Measurements from ENCODE around the gene SLC35F3.

The SLC35F3 gene

DNA sequence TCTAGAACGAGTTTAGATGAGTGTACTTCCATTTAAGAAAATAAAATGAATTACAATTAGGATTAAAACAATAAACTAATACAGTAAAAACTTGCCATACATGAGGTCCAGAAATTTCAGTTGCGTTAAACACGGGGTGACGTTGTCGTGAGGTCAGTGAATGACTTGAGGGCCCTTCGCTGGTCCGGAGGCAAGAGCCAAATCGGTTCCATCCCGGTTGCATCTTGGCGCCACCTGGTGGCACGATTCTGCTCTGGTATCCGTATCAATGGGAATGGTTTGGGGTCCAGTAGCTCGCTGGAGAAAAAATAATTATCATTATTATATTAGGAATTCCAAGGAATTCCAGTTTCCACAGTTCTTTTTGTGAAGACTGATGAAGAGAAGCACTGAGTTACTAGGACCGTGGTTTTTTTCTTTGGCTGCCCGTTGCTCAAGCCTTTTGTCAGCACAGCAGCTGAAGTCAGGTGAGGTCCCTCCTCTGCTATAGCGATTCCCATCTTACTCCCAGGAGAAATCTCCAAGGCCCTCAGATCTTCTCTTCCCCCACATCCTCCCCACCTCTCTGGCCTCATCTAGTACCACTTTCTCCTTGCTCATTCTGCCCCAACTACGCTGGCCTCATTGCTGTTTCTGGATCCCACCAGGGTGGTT, 161.4 kb downstream of the SLC35F3 start:
- no CpG with 5 or more reads among the region's 17 CpGs for WGBS, 2 donors (ENCODE audit: extremely low coverage in 2 of 2, insufficient read length in 2 of 2, insufficient replicate concordance in 1 of 2)

GRCh38 chr1:234067581-234068337, 163.3 kb downstream of the SLC35F3 start:
- Histone ChIP-seq H3K79me1 (ENCODE audit: low read depth, low read length) (no peaks in the 10 kb centered on the region), H2BK15ac (ENCODE audit: low read length) (no peak overlapping the region), H4K91ac (ENCODE audit: low read depth, low read length, poor library complexity) (no peak overlapping the region), H3K4me3 (ENCODE audit: low read length in 2 of 2) (no peak overlapping the region), H3K14ac (ENCODE audit: low read length) (no peak overlapping the region), H2AFZ (ENCODE audit: low read length) (no peak overlapping the region), H3K36me3 (replicated peaks in 1 of 2; ENCODE audit: control insufficient read depth in 2 of 2, insufficient read depth in 2 of 2, low read length in 2 of 2) (peaks cover 0 to 1% of the 10 kb centered on the region in 2 donors), H3K4me2 (ENCODE audit: insufficient read depth, low read length, poor library complexity, severe bottlenecking) (no peak overlapping the region), H3K23ac (ENCODE audit: low read depth, low read length, poor library complexity) (no peak overlapping the region), H2AK5ac (ENCODE audit: low read depth, low read length) (no peak overlapping the region), H3K9me3 (replicated peaks in 1 of 2; ENCODE audit: control insufficient read depth in 2 of 2, insufficient read depth in 1 of 2, low read depth in 1 of 2, low read length in 2 of 2) (no peaks in the 10 kb centered on the region), H2BK120ac (ENCODE audit: low read depth, low read length) (no peak overlapping the region), H3K4me1 (ENCODE audit: control insufficient read depth in 2 of 2, insufficient read depth in 1 of 2, low read depth in 1 of 2, low read length in 2 of 2) (peaks cover 0 to 2% of the 10 kb centered on the region in 2 donors), H3K18ac (ENCODE audit: low read length) (no peak overlapping the region), H2BK12ac (ENCODE audit: low read length) (no peak overlapping the region), H2BK5ac (ENCODE audit: low read length) (no peak overlapping the region), H3K27me3 (ENCODE audit: control insufficient read depth in 3 of 3, insufficient read depth in 3 of 3, low read depth in 1 of 3, low read length in 3 of 3) (peaks cover 0 to 2% (median 0%) of the 10 kb centered on the region in 3 experiments), H4K8ac (ENCODE audit: low read depth, low read length) (no peak overlapping the region), H3K4ac (ENCODE audit: low read length) (no peak overlapping the region), H3K27ac (replicated peaks; ENCODE audit: low read length) (no peak overlapping the region), H3K9ac (ENCODE audit: low read depth, low read length, poor library complexity) (no peak overlapping the region)
- DNase-seq (ENCODE audit: low spot score) = no peak
- WGBS, 2 donors (ENCODE audit: extremely low coverage in 2 of 2, insufficient read length in 2 of 2, insufficient replicate concordance in 1 of 2) = no CpG with 5 or more reads among the region's 8 CpGs

More for the DNA sequence above, 161.4 kb downstream of the SLC35F3 start:
- Histone ChIP-seq H3K79me1 (ENCODE audit: low read depth, low read length) (no peaks in the 10 kb centered on the region), H2AK5ac (ENCODE audit: low read depth, low read length) (no peak overlapping the region), H3K14ac (ENCODE audit: low read length) (no peak overlapping the region), H3K18ac (ENCODE audit: low read length) (no peak overlapping the region), H3K4me1 (ENCODE audit: control insufficient read depth in 2 of 2, insufficient read depth in 1 of 2, low read depth in 1 of 2, low read length in 2 of 2) (peaks cover 0 to 2% of the 10 kb centered on the region in 2 donors), H4K8ac (ENCODE audit: low read depth, low read length) (no peak overlapping the region), H2BK120ac (ENCODE audit: low read depth, low read length) (no peak overlapping the region), H3K4me2 (ENCODE audit: insufficient read depth, low read length, poor library complexity, severe bottlenecking) (no peak overlapping the region), H3K27ac (replicated peaks; ENCODE audit: low read length) (no peak overlapping the region), H3K23ac (ENCODE audit: low read depth, low read length, poor library complexity) (no peak overlapping the region), H3K27me3 (ENCODE audit: control insufficient read depth in 3 of 3, insufficient read depth in 3 of 3, low read depth in 1 of 3, low read length in 3 of 3) (peaks cover 0 to 2% (median 0%) of the 10 kb centered on the region in 3 experiments), H4K91ac (ENCODE audit: low read depth, low read length, poor library complexity) (no peak overlapping the region), H3K9me3 (replicated peaks in 1 of 2; ENCODE audit: control insufficient read depth in 2 of 2, insufficient read depth in 1 of 2, low read depth in 1 of 2, low read length in 2 of 2) (peaks cover 0 to 2% of the 10 kb centered on the region in 2 donors), H3K36me3 (replicated peaks in 1 of 2; ENCODE audit: control insufficient read depth in 2 of 2, insufficient read depth in 2 of 2, low read length in 2 of 2) (peaks cover 0 to 1% of the 10 kb centered on the region in 2 donors), H2BK12ac (ENCODE audit: low read length) (no peak overlapping the region), H2BK5ac (ENCODE audit: low read length) (no peak overlapping the region), H3K9ac (ENCODE audit: low read depth, low read length, poor library complexity) (no peak overlapping the region), H3K4ac (ENCODE audit: low read length) (no peak overlapping the region), H2AFZ (ENCODE audit: low read length) (no peak overlapping the region), H2BK15ac (ENCODE audit: low read length) (no peak overlapping the region), H3K4me3 (ENCODE audit: low read length in 2 of 2) (no peak overlapping the region)
- DNase-seq (ENCODE audit: low spot score) = peak; percentile 65

DNA sequence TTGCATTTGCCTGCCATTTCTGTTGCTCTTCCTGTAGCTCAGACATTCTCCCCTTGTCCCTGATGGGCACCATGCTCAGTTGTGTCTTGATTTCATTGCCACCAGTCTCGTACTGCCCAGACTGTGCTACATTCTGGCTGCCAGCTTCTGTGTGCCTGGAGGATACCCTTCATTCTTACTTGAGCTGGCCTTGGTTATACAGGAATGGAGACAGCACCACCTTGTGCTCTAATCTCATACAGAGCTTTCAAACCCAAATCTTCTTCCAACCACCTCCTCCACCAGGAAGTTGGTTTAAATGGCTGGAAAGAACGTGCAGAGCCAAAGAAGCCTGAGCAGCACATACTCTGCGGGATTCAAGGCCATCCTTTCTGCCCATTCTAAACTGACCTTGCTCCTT, 165.3 kb downstream of the SLC35F3 start:
- Histone ChIP-seq H4K8ac (ENCODE audit: low read depth, low read length) (no peak overlapping the region), H3K23ac (ENCODE audit: low read depth, low read length, poor library complexity) (no peak overlapping the region), H3K4me3 (ENCODE audit: low read length in 2 of 2) (no peak overlapping the region), H3K4me2 (ENCODE audit: insufficient read depth, low read length, poor library complexity, severe bottlenecking) (no peak overlapping the region), H2BK12ac (ENCODE audit: low read length) (no peak overlapping the region), H2AFZ (ENCODE audit: low read length) (no peak overlapping the region), H3K27ac (replicated peaks; ENCODE audit: low read length) (no peak overlapping the region), H3K27me3 (ENCODE audit: control insufficient read depth in 3 of 3, insufficient read depth in 3 of 3, low read depth in 1 of 3, low read length in 3 of 3) (peaks cover 0 to 2% (median 0%) of the 10 kb centered on the region in 3 experiments), H3K36me3 (replicated peaks in 1 of 2; ENCODE audit: control insufficient read depth in 2 of 2, insufficient read depth in 2 of 2, low read length in 2 of 2) (peaks cover 0 to 1% of the 10 kb centered on the region in 2 donors), H3K9ac (ENCODE audit: low read depth, low read length, poor library complexity) (no peak overlapping the region), H3K18ac (ENCODE audit: low read length) (peak overlapping the region; percentile 21), H3K14ac (ENCODE audit: low read length) (no peak overlapping the region), H3K79me1 (ENCODE audit: low read depth, low read length) (no peaks in the 10 kb centered on the region), H2AK5ac (ENCODE audit: low read depth, low read length) (no peak overlapping the region), H3K4me1 (ENCODE audit: control insufficient read depth in 2 of 2, insufficient read depth in 1 of 2, low read depth in 1 of 2, low read length in 2 of 2) (peaks cover 0 to 10% of the 10 kb centered on the region in 2 donors), H3K4ac (ENCODE audit: low read length) (no peak overlapping the region), H2BK15ac (ENCODE audit: low read length) (no peak overlapping the region), H4K91ac (ENCODE audit: low read depth, low read length, poor library complexity) (no peak overlapping the region), H2BK120ac (ENCODE audit: low read depth, low read length) (no peak overlapping the region), H3K9me3 (replicated peaks in 1 of 2; ENCODE audit: control insufficient read depth in 2 of 2, insufficient read depth in 1 of 2, low read depth in 1 of 2, low read length in 2 of 2) (no peaks in the 10 kb centered on the region), H2BK5ac (ENCODE audit: low read length) (no peak overlapping the region)
- no CpG with 5 or more reads among the region's 3 CpGs for WGBS, 2 donors (ENCODE audit: extremely low coverage in 2 of 2, insufficient read length in 2 of 2, insufficient replicate concordance in 1 of 2)
- no peak for DNase-seq (ENCODE audit: low spot score)

DNA sequence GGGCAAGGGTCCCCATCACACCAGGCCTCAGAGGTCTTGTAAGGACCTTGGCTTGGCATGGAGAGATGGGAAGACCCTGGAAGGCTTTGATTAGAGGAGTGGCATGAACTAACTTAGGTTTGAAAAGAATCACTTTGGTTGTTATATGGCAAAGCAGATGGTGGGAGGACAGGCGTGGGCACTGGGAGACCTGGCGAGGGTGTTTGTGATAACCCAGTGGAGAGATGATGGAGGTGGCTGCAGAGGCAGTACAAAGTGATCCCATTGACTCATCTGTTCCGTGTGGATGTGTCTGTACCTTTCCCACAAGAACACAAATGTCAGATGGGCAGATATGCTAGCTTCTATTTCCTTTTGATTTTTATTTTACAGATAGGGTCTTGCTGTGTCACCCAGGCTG, 168.3 kb downstream of the SLC35F3 start:
- peaks cover 0 to 9% of the 10 kb centered on the region in 2 donors for H3K4me1 ChIP-seq (ENCODE audit: control insufficient read depth in 2 of 2, insufficient read depth in 1 of 2, low read depth in 1 of 2, low read length in 2 of 2)

More for the DNA sequence above, 168.3 kb downstream of the SLC35F3 start:
- H3K79me1 ChIP-seq (ENCODE audit: low read depth, low read length) = no peaks in the 10 kb centered on the region
- H2BK5ac ChIP-seq (ENCODE audit: low read length) = no peak overlapping the region
- H3K27ac ChIP-seq (replicated peaks; ENCODE audit: low read length) = no peak overlapping the region
- no peak overlapping the region for H2BK15ac ChIP-seq (ENCODE audit: low read length)
- peaks cover 0 to 2% (median 0%) of the 10 kb centered on the region in 3 experiments for H3K27me3 ChIP-seq (ENCODE audit: control insufficient read depth in 3 of 3, insufficient read depth in 3 of 3, low read depth in 1 of 3, low read length in 3 of 3)
- no peak overlapping the region for H3K9ac ChIP-seq (ENCODE audit: low read depth, low read length, poor library complexity)
- H3K14ac ChIP-seq (ENCODE audit: low read length) = no peak overlapping the region
- H2AK5ac ChIP-seq (ENCODE audit: low read depth, low read length) = no peak overlapping the region
- H2AFZ ChIP-seq (ENCODE audit: low read length) = no peak overlapping the region
- no peak overlapping the region for H3K18ac ChIP-seq (ENCODE audit: low read length)
- no peak overlapping the region for H3K4ac ChIP-seq (ENCODE audit: low read length)
- no peak overlapping the region for H2BK120ac ChIP-seq (ENCODE audit: low read depth, low read length)
- no peak for DNase-seq (ENCODE audit: low spot score)
- no peak overlapping the region for H3K23ac ChIP-seq (ENCODE audit: low read depth, low read length, poor library complexity)
- H4K91ac ChIP-seq (ENCODE audit: low read depth, low read length, poor library complexity) = no peak overlapping the region
- no peak overlapping the region for H4K8ac ChIP-seq (ENCODE audit: low read depth, low read length)
- no peaks in the 10 kb centered on the region for H3K9me3 ChIP-seq (replicated peaks in 1 of 2; ENCODE audit: control insufficient read depth in 2 of 2, insufficient read depth in 1 of 2, low read depth in 1 of 2, low read length in 2 of 2)
- H2BK12ac ChIP-seq (ENCODE audit: low read length) = no peak overlapping the region
- H3K36me3 ChIP-seq (replicated peaks in 1 of 2; ENCODE audit: control insufficient read depth in 2 of 2, insufficient read depth in 2 of 2, low read length in 2 of 2) = peaks cover 0 to 1% of the 10 kb centered on the region in 2 donors
- H3K4me3 ChIP-seq (ENCODE audit: low read length in 2 of 2) = no peak overlapping the region
- no peak overlapping the region for H3K4me2 ChIP-seq (ENCODE audit: insufficient read depth, low read length, poor library complexity, severe bottlenecking)
- no CpG with 5 or more reads among the region's 3 CpGs for WGBS, 2 donors (ENCODE audit: extremely low coverage in 2 of 2, insufficient read length in 2 of 2, insufficient replicate concordance in 1 of 2)

All from neuronal stem cell (in vitro differentiated cells).